NCI-H345 treated with DMSO at 0.1 percent for 48 hours (cell line): ENCODE results near the gene PTPN1.
"Not testable (repeated sequence)": the region's sequence is repeated elsewhere in the genome, so short reads cannot be mapped to it uniquely, and the experiment has no call there.

Experiments used
- DNase-seq: peaks from one replicate; lab custom pipeline; 2025; ENCODE audit not compliant: unreplicated experiment; lab: John Stamatoyannopoulos, UW

Gene PTPN1

GRCh38 chr20:50527068-50527605 lies 17.0 kb downstream of the PTPN1 start:
- no peak for DNase-seq

GRCh38 chr20:50528129-50528528 lies 17.9 kb downstream of the PTPN1 start:
- no peak for DNase-seq

- DNase-seq: no peak
Measured at GRCh38 chr20:50528804-50529351, 18.7 kb downstream of the PTPN1 start.

GRCh38 chr20:50532221-50532620 lies 22.0 kb downstream of the PTPN1 start:
- no peak for DNase-seq

- no peak for DNase-seq
Measured at GRCh38 chr20:50533061-50533460, 22.9 kb downstream of the PTPN1 start.

- DNase-seq: no peak
Measured at GRCh38 chr20:50533464-50533863, 23.3 kb downstream of the PTPN1 start.

- no peak for DNase-seq
Measured at GRCh38 chr20:50534567-50534966, 24.4 kb downstream of the PTPN1 start.

- no peak for DNase-seq
Measured at GRCh38 chr20:50535162-50535561, 25.0 kb downstream of the PTPN1 start.

GRCh38 chr20:50536333-50536732 lies 26.1 kb downstream of the PTPN1 start:
- no peak for DNase-seq

- peak; percentile 56 for DNase-seq
Measured at GRCh38 chr20:50537546-50538201, 27.5 kb downstream of the PTPN1 start.

- DNase-seq: no peak
Measured at GRCh38 chr20:50538276-50538675, 28.1 kb downstream of the PTPN1 start.

GRCh38 chr20:50539798-50540197 lies 29.6 kb downstream of the PTPN1 start:
- DNase-seq: not testable (repeated sequence)

GRCh38 chr20:50540620-50541605 lies 30.7 kb downstream of the PTPN1 start:
- DNase-seq: no peak

GRCh38 chr20:50541606-50542041 lies 31.4 kb downstream of the PTPN1 start:
- no peak for DNase-seq

GRCh38 chr20:50543326-50543725 lies 33.1 kb downstream of the PTPN1 start:
- no peak for DNase-seq

- DNase-seq: no peak
Measured at GRCh38 chr20:50545126-50545525, 34.9 kb downstream of the PTPN1 start.

GRCh38 chr20:50546729-50547314 lies 36.6 kb downstream of the PTPN1 start:
- no peak for DNase-seq

- no peak for DNase-seq
Measured at GRCh38 chr20:50547964-50548363, 37.8 kb downstream of the PTPN1 start.

- DNase-seq: no peak
Measured at GRCh38 chr20:50548396-50548795, 38.2 kb downstream of the PTPN1 start.

GRCh38 chr20:50550531-50550930 lies 40.3 kb downstream of the PTPN1 start:
- no peak for DNase-seq

- DNase-seq: no peak
Measured at GRCh38 chr20:50551288-50551687, 41.1 kb downstream of the PTPN1 start.
